Sigmoid colon (tissue), 7 donors: ENCODE measurements around the gene UBR1. TPM values are rescaled to one million over a fixed set of nuclear protein-coding genes. Genes with fewer than 3 reads are reported as not detected.

Source experiments
- DNase-seq: peaks from one replicate; pipeline ENCODE4 v3.0.0-alpha.2; 2019
- H3K27ac ChIP-seq, 4 donors: fragments of 200-600 bp; sonication (generic); one replicate each; pipeline ENCODE4 v1.5.1; 2016 to 2019; ENCODE audit warnings: mild to moderate bottlenecking in 1 of 4
- H3K27me3 ChIP-seq, 3 donors: fragments of 200-600 bp; sonication (generic); one replicate each; pipeline ENCODE4 v1.5.1; 2019; ENCODE audit warnings: mild to moderate bottlenecking in 1 of 3
- H3K36me3 ChIP-seq, 4 donors: fragments of 200-600 bp; sonication (generic); one replicate each; pipeline ENCODE4 v1.5.1; 2016 to 2019
- H3K4me1 ChIP-seq, 4 donors: fragments of 200-600 bp; sonication (generic); one replicate each; pipeline ENCODE4 v1.5.1; 2017 to 2019
- H3K4me3 ChIP-seq, 4 donors: fragments of 200-600 bp; sonication (generic); one replicate each; pipeline ENCODE4 v1.5.1; 2017 to 2019; ENCODE audit warnings: mild to moderate bottlenecking in 2 of 4, moderate library complexity in 1 of 4
- H3K9me3 ChIP-seq, 4 donors: fragments of 200-600 bp in 3 of 4; sonication (generic) in 3 of 4; one replicate each; pipeline versions ENCODE4 v1.5.1 to v1.6.1; 2013 to 2019
- EP300 ChIP-seq, 4 donors: sonication (generic); formaldehyde crosslinking; IDR thresholded peaks; one replicate each; pipeline ENCODE4 v1.6.1; 2017; ENCODE audit warnings: antibody characterized with exemption in 4 of 4
- POLR2A ChIP-seq, 2 donors: fragments of 450-650 bp; IDR thresholded peaks; one replicate each; pipeline ENCODE4 v1.6.1; 2016; ENCODE audit warnings: antibody characterized with exemption in 2 of 2, mild to moderate bottlenecking in 2 of 2, moderate library complexity in 2 of 2
- POLR2AphosphoS5 ChIP-seq, 4 donors: sonication (generic); formaldehyde crosslinking; IDR thresholded peaks; one replicate each; pipeline ENCODE4 v1.6.1; 2017; ENCODE audit warnings: antibody characterized with exemption in 4 of 4
- WGBS, 2 donors: extraction: QIAGEN DNeasy Blood & Tissue Kit; methylation state at CpG; one replicate each; pipeline ENCODE4 v1.1.7; 2013; 5-methylcytosine and 5-hydroxymethylcytosine counted together
- intact Hi-C: fragments of 100-400 bp; cut with DNase I; formaldehyde crosslinking; loops from one replicate; pipeline ENCODE4 v1.15.1; 2023
- polyA plus RNA-seq, 3 donors: library from polyadenylated mRNA; stranded (reverse); fragments of 200-250 nt; gene quantifications; one replicate each; pipeline ENCODE4 v1.2.3, GENCODE V29; 2013
- total RNA-seq, 4 donors: library from RNA; depleted of rRNA; stranded (reverse); fragments of >200 nt; gene quantifications; one replicate each; pipeline ENCODE4 v1.1.0, GENCODE V29; 2016
- TF ChIP-seq, protein P1 (sequence below), 4 experiments: fragments of 450-650 bp in 3 of 4; fragments of 200-600 bp in 1 of 4; IDR thresholded peaks; one replicate each; pipeline ENCODE4 v1.5.1; 2016 to 2019; ENCODE audit warnings: antibody characterized with exemption in 4 of 4, mild to moderate bottlenecking in 3 of 4, moderate library complexity in 2 of 4
- donor health status: healthy with polysubstance abuse.
- donor health status: Bipolar disorder and iron deficiency.
- donor health status: healthy.

Gene UBR1
- total and polyA plus RNA-seq, 7 donors = 2.4 to 44.7 (median 35.3) TPM

DNA sequence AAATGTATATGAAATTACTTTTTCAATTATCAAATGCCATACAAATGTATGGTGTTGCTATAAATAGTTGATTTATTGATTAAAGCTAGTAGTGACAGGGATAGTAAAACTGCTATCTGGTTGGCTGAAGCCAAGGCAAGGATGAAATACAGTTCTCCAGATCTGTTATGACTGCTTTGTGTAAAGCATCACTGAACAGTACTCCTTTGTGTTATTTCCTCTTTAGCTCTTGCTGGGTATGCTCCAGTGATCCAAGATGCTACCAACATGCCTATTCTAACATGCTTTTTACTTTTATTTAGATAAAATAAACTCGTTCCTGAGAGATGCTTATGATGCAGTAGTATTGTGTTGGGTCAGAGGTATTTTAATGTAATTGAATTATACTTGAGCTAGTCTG is 12.4 kb upstream of the UBR1 start:
- 44 to 61% methylated on average over 1 of the region's 1 CpG for whole genome bisulfite sequencing, 2 donors
- DNase-seq = no peak
- Histone ChIP-seq H3K4me1 (peaks cover 0 to 12% (median 6%) of the 10 kb centered on the region in 4 donors), H3K4me3 (no peak overlapping the region), H3K9me3 (no peaks in the 10 kb centered on the region), H3K27me3 (no peaks in the 10 kb centered on the region), H3K27ac (peak overlapping the region in 2 of 4 donors; percentile 16 to 45), H3K36me3 (no peaks in the 10 kb centered on the region)
- intact Hi-C loops = no loop called here
- no peak for TF ChIP-seq POLR2A (IDR thresholded peaks at IDR 0.05)
- TF ChIP-seq POLR2AphosphoS5 (IDR thresholded peaks at IDR 0.05) = peak in 1 of 4 donors; percentile 29

- intact Hi-C loops = no loop called here
- Histone ChIP-seq H3K4me1 (peaks cover 0 to 7% (median 0%) of the 10 kb centered on the region in 4 donors), H3K9me3 (no peaks in the 10 kb centered on the region), H3K4me3 (no peak overlapping the region), H3K27me3 (no peaks in the 10 kb centered on the region), H3K36me3 (no peaks in the 10 kb centered on the region), H3K27ac (no peak overlapping the region)
- 21 to 67% methylated on average over 3 of the region's 3 CpGs for WGBS, 2 donors
- no peak for TF ChIP-seq POLR2AphosphoS5 (IDR thresholded peaks at IDR 0.05)
- no peak for TF ChIP-seq POLR2A (IDR thresholded peaks at IDR 0.05)
- no peak for TF ChIP-seq EP300 (IDR thresholded peaks at IDR 0.05)
- TF ChIP-seq, protein P1, sequence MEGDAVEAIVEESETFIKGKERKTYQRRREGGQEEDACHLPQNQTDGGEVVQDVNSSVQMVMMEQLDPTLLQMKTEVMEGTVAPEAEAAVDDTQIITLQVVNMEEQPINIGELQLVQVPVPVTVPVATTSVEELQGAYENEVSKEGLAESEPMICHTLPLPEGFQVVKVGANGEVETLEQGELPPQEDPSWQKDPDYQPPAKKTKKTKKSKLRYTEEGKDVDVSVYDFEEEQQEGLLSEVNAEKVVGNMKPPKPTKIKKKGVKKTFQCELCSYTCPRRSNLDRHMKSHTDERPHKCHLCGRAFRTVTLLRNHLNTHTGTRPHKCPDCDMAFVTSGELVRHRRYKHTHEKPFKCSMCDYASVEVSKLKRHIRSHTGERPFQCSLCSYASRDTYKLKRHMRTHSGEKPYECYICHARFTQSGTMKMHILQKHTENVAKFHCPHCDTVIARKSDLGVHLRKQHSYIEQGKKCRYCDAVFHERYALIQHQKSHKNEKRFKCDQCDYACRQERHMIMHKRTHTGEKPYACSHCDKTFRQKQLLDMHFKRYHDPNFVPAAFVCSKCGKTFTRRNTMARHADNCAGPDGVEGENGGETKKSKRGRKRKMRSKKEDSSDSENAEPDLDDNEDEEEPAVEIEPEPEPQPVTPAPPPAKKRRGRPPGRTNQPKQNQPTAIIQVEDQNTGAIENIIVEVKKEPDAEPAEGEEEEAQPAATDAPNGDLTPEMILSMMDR (IDR thresholded peaks at IDR 0.05) = no peak
- DNase-seq = no peak
These were observed 5.5 kb upstream of the UBR1 start for GRCh38 chr15:43111354-43111753.

DNA sequence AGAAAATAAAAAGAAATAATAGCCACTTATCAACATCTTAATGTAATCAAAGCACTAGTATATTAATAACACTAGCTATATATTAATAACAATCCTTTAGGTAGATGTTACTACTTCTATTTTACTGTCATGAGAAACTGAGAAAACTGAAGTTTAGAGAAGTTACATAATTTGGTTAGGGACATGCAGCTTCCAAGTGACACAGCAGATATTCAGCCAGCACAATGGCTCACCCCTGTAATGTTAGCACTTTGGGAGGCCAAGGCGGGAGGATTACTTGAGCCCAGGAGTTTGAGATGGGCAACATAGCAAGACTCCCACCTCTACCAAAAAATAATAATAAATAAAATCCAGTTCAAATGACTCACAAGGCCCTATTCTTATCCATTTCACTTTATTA is 1.9 kb upstream of the UBR1 start:
- no peaks in the 10 kb centered on the region for H3K36me3 ChIP-seq
- WGBS, 2 donors = 88 to 96% methylated on average over 1 of the region's 1 CpG
- H3K4me3 ChIP-seq = no peak overlapping the region
- DNase-seq = no peak
- H3K4me1 ChIP-seq = peaks cover 0 to 32% (median 19%) of the 10 kb centered on the region in 4 donors
- no peaks in the 10 kb centered on the region for H3K9me3 ChIP-seq
- no peaks in the 10 kb centered on the region for H3K27me3 ChIP-seq
- intact Hi-C loops = loop anchor here (10.0 kb wide), 2 partner anchors 77 to 373 kb away; partner anchors contain the start of genes CCNDBP1 and CDAN1
- no peak for TF ChIP-seq EP300 (IDR thresholded peaks at IDR 0.05)
- TF ChIP-seq POLR2A (IDR thresholded peaks at IDR 0.05) = no peak
- TF ChIP-seq, protein P1 (IDR thresholded peaks at IDR 0.05) = no peak
- TF ChIP-seq POLR2AphosphoS5 (IDR thresholded peaks at IDR 0.05) = no peak
- H3K27ac ChIP-seq = no peak overlapping the region

DNA sequence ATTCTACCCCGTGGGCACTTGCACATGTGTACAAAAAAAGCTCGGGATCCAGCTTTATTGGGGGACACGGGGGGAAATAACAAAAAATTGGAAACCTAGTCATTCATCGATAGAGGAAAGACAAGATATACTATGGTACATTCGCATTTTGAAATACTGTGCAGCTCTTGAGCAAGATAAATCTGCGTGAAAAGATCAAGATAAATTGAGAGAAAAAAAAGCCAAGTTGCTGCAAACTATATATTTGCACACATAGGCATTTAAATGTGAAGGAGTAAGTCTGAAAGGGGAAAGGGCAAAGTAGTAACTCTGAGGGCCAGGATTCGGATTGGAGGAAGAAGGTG is 620 bp upstream of the UBR1 start:
- 19 to 26% methylated on average over 7 of the region's 7 CpGs for WGBS, 2 donors
- DNase-seq = no peak
- peaks cover 0 to 9% (median 0%) of the 10 kb centered on the region in 4 donors for H3K36me3 ChIP-seq
- intact Hi-C loops = loop anchor here (10.0 kb wide), 2 partner anchors 78 to 372 kb away; partner anchors contain the start of genes CCNDBP1 and CDAN1
- peak overlapping the region; percentile 65 to 86 (median 72) for H3K4me3 ChIP-seq
- peak overlapping the region; percentile 86 to 88 (median 86) for H3K27ac ChIP-seq
- H3K27me3 ChIP-seq = no peaks in the 10 kb centered on the region
- no peaks in the 10 kb centered on the region for H3K9me3 ChIP-seq
- peaks cover 0 to 32% (median 19%) of the 10 kb centered on the region in 4 donors for H3K4me1 ChIP-seq
- TF ChIP-seq POLR2AphosphoS5 (IDR thresholded peaks at IDR 0.05) (no peak), EP300 (IDR thresholded peaks at IDR 0.05) (no peak), POLR2A (IDR thresholded peaks at IDR 0.05) (no peak)
- TF ChIP-seq, protein P1 (IDR thresholded peaks at IDR 0.05) = no peak

DNA sequence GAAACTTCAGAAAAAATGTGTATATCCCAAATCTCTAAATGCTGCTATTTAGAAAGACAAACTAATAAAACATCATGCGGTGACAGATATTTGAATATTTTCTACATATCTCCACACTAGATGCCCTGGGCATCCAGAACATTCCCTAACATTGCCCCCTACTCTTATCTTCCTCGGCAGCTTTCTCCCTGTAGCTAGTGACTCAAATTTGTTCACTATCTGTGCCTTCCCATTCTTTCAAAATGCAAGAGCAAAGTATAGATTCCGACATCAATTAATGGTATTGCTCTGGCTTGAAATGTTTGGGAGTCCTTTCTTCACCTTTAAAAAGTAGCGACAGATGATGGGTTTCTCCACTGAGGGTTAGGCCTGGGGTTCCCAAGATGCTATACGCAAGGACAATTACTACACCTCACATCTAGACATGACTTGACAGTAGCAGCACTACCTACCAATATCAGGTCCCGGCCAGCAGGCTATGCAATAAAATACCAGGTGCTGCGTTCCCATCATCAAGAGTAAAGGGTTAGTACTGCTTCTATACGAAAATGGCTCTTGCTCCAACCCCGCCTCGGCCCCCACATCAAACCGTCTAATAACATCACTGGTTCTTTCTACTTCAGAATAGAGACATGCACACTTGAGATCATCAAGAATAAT is 631 bp downstream of the UBR1 start:
- peaks cover 0 to 32% (median 19%) of the 10 kb centered on the region in 4 donors for H3K4me1 ChIP-seq
- peaks cover 0 to 22% (median 4%) of the 10 kb centered on the region in 4 donors for H3K36me3 ChIP-seq
- 12% methylated on average over 11 of the region's 11 CpGs for WGBS, 2 donors
- TF ChIP-seq, protein P1 (IDR thresholded peaks at IDR 0.05) = no peak
- TF ChIP-seq EP300 (IDR thresholded peaks at IDR 0.05) (no peak), POLR2AphosphoS5 (IDR thresholded peaks at IDR 0.05) (no peak), POLR2A (IDR thresholded peaks at IDR 0.05) (no peak)
- intact Hi-C loops = loop anchor here (2.0 to 10.0 kb wide), 3 partner anchors 28 to 370 kb away; partner anchors contain the start of genes CCNDBP1, CDAN1 and TMEM62
- H3K4me3 ChIP-seq = peak overlapping the region; percentile 65 to 86 (median 72)
- no peak for DNase-seq
- H3K9me3 ChIP-seq = no peaks in the 10 kb centered on the region
- H3K27ac ChIP-seq = peak overlapping the region; percentile 86 to 88 (median 86)
- no peaks in the 10 kb centered on the region for H3K27me3 ChIP-seq
